ENCODE data around the gene SHB.

- TF ChIP-seq POLR2A (IDR thresholded peaks at IDR 0.05) = no peak
- no peak for TF ChIP-seq CTCF (IDR thresholded peaks at IDR 0.05)
- no peak for TF ChIP-seq POLR2AphosphoS5 (IDR thresholded peaks at IDR 0.05)
These were observed 96.6 kb downstream of the SHB start for GRCh38 chr9:37972351-37972848.
